ENCODE results near the gene TUBB1.
"Not testable (repeated sequence)": the region's sequence is repeated elsewhere in the genome, so short reads cannot be mapped to it uniquely, and the experiment has no call there.

The TUBB1 gene

DNA sequence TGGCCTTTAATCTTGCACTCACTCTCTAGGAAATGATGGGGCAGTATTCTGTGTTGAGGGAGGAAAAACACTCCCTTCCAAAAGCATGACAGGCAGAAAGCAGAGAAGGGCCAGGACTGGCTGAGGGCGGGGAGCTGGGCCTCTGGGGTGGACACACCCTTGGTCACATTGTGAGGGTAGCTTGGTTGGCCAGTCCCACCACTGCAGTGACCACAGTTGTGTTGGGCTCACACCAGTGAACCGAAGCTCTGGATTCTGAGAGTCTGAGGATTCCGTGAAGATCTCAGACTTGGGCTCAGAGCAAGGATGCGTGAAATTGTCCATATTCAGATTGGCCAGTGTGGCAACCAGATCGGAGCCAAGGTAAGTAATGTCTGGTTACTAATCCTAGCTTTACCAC, at the start of gene TUBB1:
Gene TUBB1, plus strand, starts transcription at position 213 of the 400 bp plus-strand sequence. Its CDS starts 94 bp downstream, at position 307.
- Mint-ChIP-seq H3K36me3 (ENCODE audit: low read depth) (peaks cover 33% of the 10 kb centered on the region), H3K4me1 (ENCODE audit: low read depth) (peaks cover 43% of the 10 kb centered on the region), H3K27me3 (no peaks in the 10 kb centered on the region), H3K9me3 (no peaks in the 10 kb centered on the region), H3K4me3 (no peak within 1 kb of the TSS), H3K27ac (no peak within 1 kb of the TSS)
- no peak for DNase-seq

DNA sequence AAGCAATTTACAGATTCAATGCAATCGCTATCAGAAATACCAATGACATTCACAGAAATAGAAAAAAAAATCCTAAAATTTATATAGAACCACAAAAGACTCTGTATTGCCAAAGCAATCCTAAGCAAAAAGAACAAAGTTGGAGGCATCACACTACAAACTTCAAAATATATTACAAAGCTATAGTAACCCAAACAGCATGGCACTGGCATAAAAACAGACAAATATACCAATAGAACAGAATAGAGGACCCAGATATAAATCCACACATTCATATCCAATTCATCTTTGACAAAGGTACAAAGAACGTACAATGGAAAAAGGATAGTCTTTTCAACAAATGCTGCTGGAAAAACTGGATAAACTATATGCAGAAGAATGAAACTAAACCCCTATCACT, 49.8 kb upstream of the TUBB1 start:
- H3K4me1 Mint-ChIP-seq (ENCODE audit: low read depth) = no peaks in the 10 kb centered on the region
- no peak for DNase-seq
- H3K27me3 Mint-ChIP-seq = no peaks in the 10 kb centered on the region
- H3K36me3 Mint-ChIP-seq (ENCODE audit: low read depth) = no peaks in the 10 kb centered on the region
- H3K9me3 Mint-ChIP-seq = no peaks in the 10 kb centered on the region
- H3K4me3 Mint-ChIP-seq = no peak overlapping the region
- H3K27ac Mint-ChIP-seq = no peak overlapping the region

DNA sequence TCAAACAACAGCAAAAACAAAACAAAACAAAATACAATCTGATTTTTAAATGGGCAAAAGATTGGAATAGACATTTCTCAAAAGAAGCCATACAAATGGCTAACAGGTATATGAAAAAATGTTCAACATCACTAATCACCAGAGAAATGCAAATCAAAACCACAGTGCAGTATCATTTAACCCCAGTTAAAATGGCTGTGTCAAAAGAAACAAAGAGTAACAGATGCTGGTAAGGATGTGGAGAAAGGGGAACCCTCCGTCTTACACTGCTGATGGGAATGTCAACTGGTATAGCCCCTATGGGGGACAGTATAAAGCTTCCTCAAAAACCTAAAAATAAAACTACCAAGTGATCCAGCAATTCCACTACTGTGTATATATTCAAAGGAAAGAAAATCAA, 49.1 kb upstream of the TUBB1 start:
- Mint-ChIP-seq H3K36me3 (ENCODE audit: low read depth) (no peaks in the 10 kb centered on the region), H3K27ac (no peak overlapping the region), H3K27me3 (no peaks in the 10 kb centered on the region), H3K4me3 (no peak overlapping the region), H3K9me3 (peaks cover 1% of the 10 kb centered on the region), H3K4me1 (ENCODE audit: low read depth) (no peaks in the 10 kb centered on the region)
- DNase-seq = no peak

DNA sequence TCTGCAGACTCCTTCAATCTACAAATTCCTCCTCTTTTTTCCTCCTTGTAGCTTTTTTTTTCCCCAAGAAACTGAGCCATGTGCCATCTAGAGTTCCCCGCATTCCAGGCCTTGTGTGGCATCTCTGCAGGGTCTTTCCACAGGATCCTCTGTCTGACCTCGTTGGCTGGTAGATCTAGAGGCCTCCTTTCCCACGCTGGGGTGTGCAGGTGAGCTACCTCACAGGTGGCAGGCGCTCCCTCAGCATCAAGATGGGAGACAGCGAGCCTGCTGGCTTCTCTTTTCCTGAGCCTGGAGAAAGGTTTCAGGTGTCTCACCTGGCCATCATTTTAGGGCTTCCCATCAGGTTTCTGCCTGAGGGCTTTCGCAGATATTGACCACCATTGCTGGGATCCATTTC, 47.8 kb upstream of the TUBB1 start:
- H3K27ac Mint-ChIP-seq = no peak overlapping the region
- DNase-seq = no peak
- H3K36me3 Mint-ChIP-seq (ENCODE audit: low read depth) = no peaks in the 10 kb centered on the region
- no peak overlapping the region for H3K4me3 Mint-ChIP-seq
- peaks cover 8% of the 10 kb centered on the region for H3K9me3 Mint-ChIP-seq
- no peaks in the 10 kb centered on the region for H3K27me3 Mint-ChIP-seq
- no peaks in the 10 kb centered on the region for H3K4me1 Mint-ChIP-seq (ENCODE audit: low read depth)

DNA sequence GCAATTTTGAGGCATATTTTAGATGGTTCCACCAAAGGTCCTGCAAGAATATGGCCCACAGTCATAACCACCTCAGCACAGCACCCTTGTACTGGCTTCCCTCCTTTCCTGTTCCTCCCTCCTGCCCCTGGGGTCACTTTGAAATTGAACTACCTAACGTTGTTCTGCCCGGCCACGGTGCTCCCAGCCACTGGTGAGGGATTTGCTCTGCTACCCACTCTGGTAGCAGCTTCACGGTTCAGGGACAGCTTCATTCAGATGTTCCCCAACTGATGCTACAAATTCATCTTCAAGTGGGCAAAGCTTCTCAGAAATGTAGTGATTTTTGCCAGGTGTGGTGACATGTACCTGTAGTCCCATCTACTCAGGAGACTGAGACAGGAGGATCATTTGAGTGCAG, 46.0 kb upstream of the TUBB1 start:
- no peaks in the 10 kb centered on the region for H3K4me1 Mint-ChIP-seq (ENCODE audit: low read depth)
- peaks cover 8% of the 10 kb centered on the region for H3K9me3 Mint-ChIP-seq
- no peak overlapping the region for H3K27ac Mint-ChIP-seq
- no peak overlapping the region for H3K4me3 Mint-ChIP-seq
- H3K36me3 Mint-ChIP-seq (ENCODE audit: low read depth) = no peaks in the 10 kb centered on the region
- DNase-seq = no peak
- H3K27me3 Mint-ChIP-seq = no peaks in the 10 kb centered on the region

DNA sequence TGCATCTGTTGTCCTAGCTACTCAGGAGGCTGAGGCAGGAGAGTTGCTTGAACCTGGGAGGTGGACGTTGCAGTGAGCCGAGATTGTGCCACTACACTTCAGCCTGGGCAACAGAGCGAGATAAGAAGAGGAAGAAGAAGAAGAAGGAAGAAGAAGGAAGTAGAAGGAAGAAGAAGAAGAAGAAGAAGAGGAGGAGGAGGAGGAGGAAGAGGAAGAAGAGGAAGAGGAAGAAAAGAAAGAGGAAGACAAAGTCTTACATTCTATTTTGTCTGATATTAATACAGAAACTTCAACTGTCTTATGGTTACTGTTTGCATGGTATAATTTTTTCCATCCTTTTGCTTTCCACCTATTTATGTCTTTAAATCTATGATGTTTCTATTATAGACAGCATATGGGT, 45.4 kb upstream of the TUBB1 start:
- DNase-seq = no peak
- H3K27me3 Mint-ChIP-seq = no peaks in the 10 kb centered on the region
- peaks cover 8% of the 10 kb centered on the region for H3K9me3 Mint-ChIP-seq
- no peak overlapping the region for H3K27ac Mint-ChIP-seq
- H3K4me3 Mint-ChIP-seq = no peak overlapping the region
- H3K36me3 Mint-ChIP-seq (ENCODE audit: low read depth) = no peaks in the 10 kb centered on the region
- H3K4me1 Mint-ChIP-seq (ENCODE audit: low read depth) = no peaks in the 10 kb centered on the region

DNA sequence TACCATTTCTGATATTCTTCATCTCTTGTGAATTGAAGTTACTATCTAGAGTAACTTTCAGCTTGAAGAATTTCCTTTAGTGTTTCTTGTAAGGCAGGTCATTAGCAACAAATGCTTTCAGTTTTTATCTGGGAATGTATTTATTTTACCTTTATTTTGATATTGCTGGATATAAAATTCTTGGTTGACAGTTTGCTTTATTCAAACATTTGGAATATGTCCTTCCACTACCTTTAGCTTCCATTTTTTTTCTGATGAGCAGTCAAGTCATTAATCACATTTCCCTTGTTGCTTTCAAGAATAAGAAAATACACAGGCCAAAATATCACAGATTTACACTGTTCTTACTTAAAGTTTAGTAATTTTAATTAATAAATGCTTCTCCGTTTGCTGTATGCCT, 43.9 kb upstream of the TUBB1 start:
- Mint-ChIP-seq H3K4me3 (no peak overlapping the region), H3K9me3 (peaks cover 8% of the 10 kb centered on the region), H3K36me3 (ENCODE audit: low read depth) (no peaks in the 10 kb centered on the region), H3K27me3 (no peaks in the 10 kb centered on the region), H3K4me1 (ENCODE audit: low read depth) (no peaks in the 10 kb centered on the region), H3K27ac (no peak overlapping the region)
- no peak for DNase-seq

DNA sequence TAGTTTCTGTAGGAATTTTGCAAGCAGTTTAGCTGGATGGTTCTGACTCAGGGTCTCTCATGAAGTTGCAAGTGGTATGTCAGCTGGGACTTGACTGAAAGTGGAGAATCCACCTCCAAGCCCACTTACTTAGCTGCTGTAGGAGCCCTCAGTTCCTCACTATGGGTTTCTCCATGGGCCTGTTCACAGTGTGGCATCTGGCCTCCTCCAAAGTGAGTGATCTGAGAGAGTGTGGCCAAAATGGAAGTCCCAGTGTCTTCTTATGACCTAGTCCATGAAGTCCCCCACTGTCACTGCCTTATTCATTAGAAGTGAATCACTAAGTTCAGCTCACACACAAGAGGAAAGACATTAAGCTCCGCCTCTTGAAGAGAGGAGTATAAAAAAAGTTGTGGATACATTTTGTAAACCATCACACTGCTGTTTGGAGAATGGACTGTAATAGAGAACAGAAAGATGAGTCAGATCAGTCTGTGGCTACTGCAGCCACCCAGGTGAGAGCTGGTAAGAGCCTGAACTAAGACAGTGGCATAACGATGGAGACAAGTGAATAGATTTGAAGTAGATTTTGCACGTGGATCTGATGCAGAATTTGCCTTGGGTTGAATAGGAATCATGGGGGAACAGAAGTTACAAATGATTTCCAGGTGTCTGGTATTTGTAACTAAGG, 43.0 kb upstream of the TUBB1 start:
- Mint-ChIP-seq H3K27ac (no peak overlapping the region), H3K4me3 (no peak overlapping the region)

DNA sequence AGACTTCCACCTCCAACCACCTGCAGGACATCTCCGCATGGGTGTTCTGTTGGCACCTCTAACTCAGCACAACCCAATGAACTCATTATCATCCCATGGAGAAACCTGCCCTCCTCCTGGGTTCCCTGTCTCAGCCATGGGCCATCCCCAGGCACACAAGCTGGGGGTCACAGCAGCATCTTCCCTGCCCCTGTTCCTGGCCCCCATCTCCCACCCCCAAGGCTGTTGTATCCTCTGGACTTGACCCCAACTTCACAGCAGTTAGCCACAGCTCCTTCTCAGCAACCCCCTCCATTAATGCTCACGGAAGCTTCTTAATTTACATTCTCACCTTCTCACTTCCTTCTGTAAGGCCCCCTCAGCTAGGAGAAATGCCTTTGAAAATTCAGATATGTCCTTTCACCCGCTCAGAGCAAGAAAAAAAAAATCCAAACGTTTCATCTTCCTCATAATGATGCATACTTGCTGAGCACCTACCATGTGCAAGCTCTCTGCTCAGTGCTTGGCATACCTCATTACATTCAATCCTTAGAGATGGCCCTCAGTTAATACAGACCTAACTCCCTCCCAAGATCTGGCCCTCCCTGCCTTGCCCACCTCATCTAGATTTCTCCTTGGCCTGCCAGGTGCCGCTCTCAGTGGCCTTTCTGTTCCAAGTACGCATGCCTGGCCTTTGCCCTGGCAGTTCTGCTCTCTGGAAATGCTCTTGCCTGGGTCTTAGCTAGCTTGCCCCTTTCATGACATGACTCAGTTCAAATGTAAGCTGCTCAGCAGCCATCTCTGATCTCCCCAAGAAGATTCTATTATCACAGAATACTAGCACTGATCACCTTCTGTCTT, 40.7 kb upstream of the TUBB1 start:
- H3K4me3 Mint-ChIP-seq = no peak overlapping the region
- no peak overlapping the region for H3K27ac Mint-ChIP-seq
- H3K9me3 Mint-ChIP-seq = peaks cover 8% of the 10 kb centered on the region
- H3K36me3 Mint-ChIP-seq (ENCODE audit: low read depth) = peaks cover 13% of the 10 kb centered on the region
- DNase-seq = no peak
- peaks cover 14% of the 10 kb centered on the region for H3K4me1 Mint-ChIP-seq (ENCODE audit: low read depth)
- no peaks in the 10 kb centered on the region for H3K27me3 Mint-ChIP-seq

More for the DNA sequence above, 43.0 kb upstream of the TUBB1 start:
- no peaks in the 10 kb centered on the region for H3K27me3 Mint-ChIP-seq
- H3K4me1 Mint-ChIP-seq (ENCODE audit: low read depth) = no peaks in the 10 kb centered on the region
- no peak for DNase-seq
- peaks cover 8% of the 10 kb centered on the region for H3K9me3 Mint-ChIP-seq
- H3K36me3 Mint-ChIP-seq (ENCODE audit: low read depth) = no peaks in the 10 kb centered on the region

DNA sequence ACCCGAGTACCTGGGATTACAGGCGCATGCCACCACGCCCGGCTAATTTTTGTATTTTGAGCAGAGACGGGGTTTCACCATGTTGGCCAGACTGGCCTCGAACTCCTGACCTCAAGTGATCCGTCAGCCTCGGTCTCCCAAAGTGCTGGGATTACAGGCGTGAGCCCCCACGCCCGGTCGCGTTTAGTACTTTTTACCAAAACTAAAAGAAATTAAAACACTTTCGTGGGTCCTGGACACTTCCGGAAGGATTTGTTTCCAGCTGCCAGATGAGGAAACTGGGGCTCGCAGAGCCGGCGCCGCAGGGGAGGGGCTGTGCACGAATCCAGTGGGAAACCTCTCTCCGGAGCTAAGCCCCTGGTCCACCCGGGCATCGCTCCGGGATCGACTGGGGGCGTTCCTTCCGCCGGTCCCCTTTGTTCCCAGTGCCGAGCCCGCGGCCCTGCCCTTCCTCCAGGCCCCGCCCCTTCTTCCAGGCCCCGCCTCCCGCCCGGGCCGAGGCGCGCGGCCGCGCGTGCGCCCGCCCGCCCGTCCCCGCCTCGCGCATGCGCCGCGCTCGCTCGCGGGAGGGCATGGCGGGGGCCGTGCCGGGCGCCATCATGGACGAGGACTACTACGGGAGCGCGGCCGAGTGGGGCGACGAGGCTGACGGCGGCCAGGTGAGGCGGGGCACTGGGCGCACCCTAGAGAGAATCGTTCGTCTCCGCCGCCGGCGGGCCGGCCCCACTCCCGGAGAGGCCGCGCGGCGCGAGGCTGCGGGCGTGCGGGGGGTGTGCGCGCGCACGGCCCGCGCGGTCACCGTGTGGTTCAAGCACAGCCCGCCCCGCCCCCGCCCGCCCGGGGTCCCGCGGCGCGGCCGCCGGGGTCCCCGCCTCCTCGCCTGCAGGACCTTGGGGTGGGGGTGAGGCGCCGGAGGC, 38.3 kb upstream of the TUBB1 start, which contains the start of gene NELFCD:
Gene NELFCD, plus strand, starts transcription at position 546 of the 917 bp plus-strand sequence. Its CDS starts 54 bp downstream, at position 600.
- peak; percentile 96 for DNase-seq
- Mint-ChIP-seq H3K36me3 (ENCODE audit: low read depth) (peaks cover 33% of the 10 kb centered on the region), H3K27ac (peak within 1 kb of the TSS; percentile 95), H3K27me3 (no peaks in the 10 kb centered on the region), H3K9me3 (no peaks in the 10 kb centered on the region), H3K4me3 (peak within 1 kb of the TSS; percentile 94), H3K4me1 (ENCODE audit: low read depth) (peaks cover 36% of the 10 kb centered on the region)

DNA sequence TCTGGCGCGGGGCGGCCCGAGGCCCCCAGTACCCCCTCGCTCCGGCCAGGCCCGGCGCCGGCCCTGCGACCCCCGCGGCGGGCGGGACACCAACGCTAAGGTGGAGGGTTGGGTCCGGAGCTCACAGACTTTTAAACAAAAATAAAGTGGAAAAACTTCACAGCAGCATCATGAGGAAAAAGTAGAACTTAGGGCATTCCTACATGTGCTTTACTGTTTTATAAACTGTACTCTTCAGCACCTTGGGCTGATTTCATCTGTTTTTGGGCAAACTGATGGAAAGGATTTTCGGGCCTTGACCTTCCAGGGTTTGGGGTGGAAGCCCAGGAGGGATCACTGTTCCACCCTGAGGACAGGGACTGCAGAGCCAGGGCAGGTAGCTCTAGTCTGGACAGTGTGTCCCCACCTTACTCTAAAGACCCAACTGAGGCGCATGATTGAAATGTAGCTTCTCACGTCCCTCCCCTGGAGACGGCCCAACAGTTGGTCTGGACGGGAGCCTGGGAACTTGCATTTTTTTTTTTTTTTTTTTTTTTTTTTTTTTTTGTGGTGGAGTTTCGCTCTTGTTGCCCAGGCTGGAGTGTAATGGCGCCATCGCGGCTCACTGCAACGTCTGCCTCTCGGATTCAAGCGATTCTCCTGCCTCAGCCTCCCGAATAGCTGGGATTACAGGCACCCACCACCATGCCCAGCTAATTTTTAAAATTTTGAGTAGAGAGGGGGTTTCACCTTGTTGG, 37.4 kb upstream of the TUBB1 start:
- Mint-ChIP-seq H3K9me3 (no peaks in the 10 kb centered on the region), H3K36me3 (ENCODE audit: low read depth) (peaks cover 41% of the 10 kb centered on the region), H3K4me1 (ENCODE audit: low read depth) (peaks cover 43% of the 10 kb centered on the region), H3K27me3 (no peaks in the 10 kb centered on the region), H3K4me3 (peak overlapping the region; percentile 94), H3K27ac (peak overlapping the region; percentile 95)
- peak; percentile 58 for DNase-seq

DNA sequence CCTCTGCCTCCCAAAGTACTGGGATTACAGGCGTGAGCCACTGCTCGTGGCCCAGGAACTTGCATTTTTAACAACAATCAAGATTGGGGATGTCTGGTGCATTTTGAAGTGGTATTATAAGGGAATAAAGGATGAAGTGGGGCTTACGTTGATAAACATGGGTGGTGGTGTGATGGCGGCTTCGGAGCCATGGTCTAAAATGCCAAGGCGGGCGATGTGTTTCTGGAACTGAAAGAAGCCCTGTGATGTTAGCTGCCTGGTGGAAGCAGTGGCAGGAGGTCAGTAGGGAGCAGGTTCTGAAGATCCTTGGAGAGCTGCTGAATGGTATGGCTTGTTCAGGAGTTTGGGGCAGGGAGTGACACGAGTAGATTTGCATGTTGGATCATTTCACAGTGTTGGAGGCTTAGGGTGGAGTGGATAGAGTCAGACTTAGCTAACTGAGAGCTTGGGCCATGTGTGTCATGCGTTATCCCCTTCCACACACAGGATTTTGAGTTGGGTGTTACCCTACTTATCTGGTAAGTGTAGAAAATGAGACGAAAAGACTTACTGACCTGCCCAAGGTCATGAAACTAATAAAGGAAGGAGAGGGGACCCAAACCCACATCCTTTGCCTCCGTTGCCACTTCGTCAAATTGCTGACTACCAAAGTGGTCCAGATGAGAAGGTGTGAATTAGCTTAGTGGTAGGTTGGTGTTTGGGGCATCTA, 36.7 kb upstream of the TUBB1 start:
- no peak for DNase-seq
- Mint-ChIP-seq H3K4me3 (peak overlapping the region; percentile 94), H3K9me3 (no peaks in the 10 kb centered on the region), H3K4me1 (ENCODE audit: low read depth) (peaks cover 51% of the 10 kb centered on the region), H3K27ac (peak overlapping the region; percentile 95), H3K36me3 (ENCODE audit: low read depth) (peaks cover 49% of the 10 kb centered on the region), H3K27me3 (no peaks in the 10 kb centered on the region)

DNA sequence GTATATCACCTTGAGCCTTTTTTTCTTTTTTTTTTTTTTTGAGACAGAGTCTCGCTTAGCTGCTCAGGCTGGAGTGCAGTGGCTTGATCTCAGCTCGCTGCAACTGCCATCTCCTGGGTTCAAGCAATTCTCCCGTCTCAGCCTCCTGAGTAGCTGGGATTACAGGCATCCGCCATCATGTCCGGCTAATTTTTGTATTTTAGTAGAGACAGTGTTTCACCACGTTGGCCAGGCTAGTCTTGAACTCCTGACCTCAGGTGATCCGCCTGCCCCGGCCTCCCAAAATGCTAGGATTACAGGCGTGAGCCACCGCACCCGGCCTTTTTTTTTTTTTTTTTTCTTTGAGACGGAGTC, 36.1 kb upstream of the TUBB1 start:
- peaks cover 54% of the 10 kb centered on the region for H3K36me3 Mint-ChIP-seq (ENCODE audit: low read depth)
- peak overlapping the region; percentile 95 for H3K27ac Mint-ChIP-seq
- not testable (repeated sequence) for H3K9me3 Mint-ChIP-seq, DNase-seq, H3K27me3 Mint-ChIP-seq
- peak overlapping the region; percentile 94 for H3K4me3 Mint-ChIP-seq
- peaks cover 51% of the 10 kb centered on the region for H3K4me1 Mint-ChIP-seq (ENCODE audit: low read depth)

All from activated T-cell treated with anti-CD3 and anti-CD28 coated beads, Interleukin-2, amount 50 U/mL, for 24 hours (primary cell).